Stimulated activated CD4-positive, alpha-beta T cell treated with anti-CD3 and anti-CD28 coated beads, Interleukin-4, amount 100 ng/mL, for 48 hours (primary cell): ENCODE results near the gene GAGE13.
"Not testable (repeated sequence)": the region's sequence is repeated elsewhere in the genome, so short reads cannot be mapped to it uniquely, and the experiment has no call there.

Experiments used
- DNase-seq, 2 donors: peaks; one replicate each; pipeline ENCODE4 v3.0.0-alpha.2; 2020; ENCODE audit warnings: low read depth in 2 of 2

Gene GAGE13

GRCh38 chrX:49330421-49330820 is 961 bp upstream of the GAGE13 start:
- not testable (repeated sequence) for DNase-seq

- not testable (repeated sequence) for DNase-seq
Measured at GRCh38 chrX:49331841-49332240, 459 bp downstream of the GAGE13 start.

- not testable (repeated sequence) for DNase-seq
Measured at GRCh38 chrX:49341449-49341848, 10.1 kb downstream of the GAGE13 start.

GRCh38 chrX:49344496-49345175 is 13.3 kb downstream of the GAGE13 start:
- DNase-seq = not testable (repeated sequence)

- DNase-seq = not testable (repeated sequence)
Measured at GRCh38 chrX:49345402-49345801, 14.0 kb downstream of the GAGE13 start.

- DNase-seq = not testable (repeated sequence)
Measured at GRCh38 chrX:49346150-49346549, 14.8 kb downstream of the GAGE13 start.
